K562 (cell line): ENCODE data around the gene TMA7B. TPM values are rescaled to one million over a fixed set of nuclear protein-coding genes. Genes with fewer than 3 reads are reported as not detected.
A peak's percentile ranks its signal among the peaks of the same experiment; 100 is the strongest.

Source experiments
- ATAC-seq: fragments of 200-7000 bp; cut with Tn5 transposase; 3 replicates; pipeline ENCODE4 v1.9.1; 2020; ENCODE audit warnings: moderate library complexity
- BruUV-seq: library from RNA; stranded (reverse); fragments of 400-500 nt; replicated peaks from 2 replicates; lab custom pipeline; 2021; lab: Mats Ljungman, UMichigan
- CTCF ChIA-PET: fragments of 300-600 bp; formaldehyde crosslinking; extraction: SDS; loops from one replicate; lab custom pipeline; 2021; ENCODE audit warnings: low intra/inter-chr PET ratio; lab: Yijun Ruan, JAX
- POLR2A ChIA-PET: fragments of 300-600, 350-650 bp; sonication (Branson Sonifier 250); formaldehyde crosslinking; extraction: SDS; loops from one replicate; lab custom pipeline; 2021; ENCODE audit warnings: antibody characterized with exemption, inconsistent platforms; lab: Yijun Ruan, JAX
- DNase-seq, 4 experiments: peaks; one replicate each; pipeline versions ENCODE4 v3.0.0 to v3.0.0-alpha.2; 2011 to 2018; ENCODE audit warnings: low spot score in 3 of 4, mixed read lengths in 3 of 4; ENCODE audit errors: extremely low read depth in 1 of 4
- FAIRE-seq: peaks from 2 replicates; lab custom pipeline; 2011; peaks lifted over from hg19 to GRCh38; lab: Jason Lieb, UNC
- H2AFZ ChIP-seq: 2 replicates; pipeline ENCODE4 v1.6.0; 2011; ENCODE audit warnings: low read depth, low read length, control low read depth, inconsistent platforms
- H3K27ac ChIP-seq: fragments of 200-600 bp; 3 replicates; pipeline ENCODE4 v1.8.0; 2011; ENCODE audit warnings: low read depth, mild to moderate bottlenecking, control low read depth, inconsistent platforms, low read length, moderate library complexity, mixed read lengths; ENCODE audit errors: extremely low read depth
- H3K27me3 ChIP-seq, 2 experiments: fragments of 300-600 bp in 1 of 2; 2 replicates in 1 of 2; 3 replicates in 1 of 2; pipeline versions ENCODE4 v1.6.0 to v1.8.0; 2011; ENCODE audit warnings: inconsistent platforms in 2 of 2, low read length in 2 of 2, mild to moderate bottlenecking in 1 of 2, mixed read lengths in 1 of 2, moderate library complexity in 1 of 2; ENCODE audit not compliant: control insufficient read depth in 2 of 2, insufficient read depth in 2 of 2
- H3K36me3 ChIP-seq: fragments of 300-600 bp; 3 replicates; pipeline ENCODE4 v1.8.0; 2011; ENCODE audit warnings: mild to moderate bottlenecking, low read length, inconsistent platforms; ENCODE audit not compliant: control insufficient read depth, insufficient read depth
- H3K4me1 ChIP-seq, 2 experiments: fragments of 200-600 bp in 1 of 2; replicated peaks in 1 of 2; 2 replicates in 1 of 2; 3 replicates in 1 of 2; pipeline versions ENCODE4 v1.5.1 to v1.8.0; 2011; ENCODE audit warnings: inconsistent platforms in 2 of 2, low read length in 2 of 2, mild to moderate bottlenecking in 1 of 2, mixed read lengths in 1 of 2, moderate library complexity in 1 of 2; ENCODE audit not compliant: control insufficient read depth in 2 of 2, insufficient read depth in 2 of 2
- H3K4me2 ChIP-seq: 2 replicates; pipeline ENCODE4 v1.6.1; 2011; ENCODE audit warnings: low read length, control low read depth, inconsistent platforms, mixed read lengths; ENCODE audit not compliant: insufficient read depth
- H3K4me3 ChIP-seq: fragments of 200-600 bp; sonication (generic), shearing (Covaris generic); 2 replicates; pipeline ENCODE4 v1.5.1; 2016; ENCODE audit warnings: control low read depth, inconsistent platforms
- H3K79me2 ChIP-seq: fragments of 200-600 bp; 3 replicates; pipeline ENCODE4 v1.8.0; 2011; ENCODE audit warnings: low read length, inconsistent platforms; ENCODE audit not compliant: control insufficient read depth, insufficient read depth
- H3K9ac ChIP-seq, 2 experiments: 2 replicates each; pipeline versions ENCODE4 v1.6.0 to v1.6.1; 2011; ENCODE audit warnings: low read depth in 2 of 2, low read length in 2 of 2, control low read depth in 1 of 2, inconsistent platforms in 1 of 2, mild to moderate bottlenecking in 1 of 2, mixed read lengths in 1 of 2; ENCODE audit not compliant: insufficient read depth in 1 of 2
- H3K9me1 ChIP-seq: one replicate; pipeline ENCODE4 v1.6.0; 2011; ENCODE audit warnings: inconsistent platforms, mild to moderate bottlenecking, low read length, moderate library complexity; ENCODE audit not compliant: control insufficient read depth, insufficient read depth
- H3K9me3 ChIP-seq: replicated peaks from 2 replicates; pipeline ENCODE4 v1.5.1; 2011; ENCODE audit warnings: low read depth, low read length, inconsistent platforms; ENCODE audit not compliant: control insufficient read depth, insufficient read depth
- H4K20me1 ChIP-seq: replicated peaks from 2 replicates; pipeline ENCODE4 v1.6.1; 2011; ENCODE audit warnings: low read length, inconsistent platforms, mixed read lengths; ENCODE audit not compliant: control insufficient read depth, insufficient read depth
- ATF3 ChIP-seq, 2 experiments: fragments of 450-650 bp in 1 of 2; sonication (generic) in 1 of 2; formaldehyde crosslinking in 1 of 2; IDR thresholded peaks in 1 of 2; conservative IDR thresholded peaks in 1 of 2; 2 replicates each; pipeline versions ENCODE4 v1.6.1 to v1.8.1; 2016 to 2023; ENCODE audit warnings: mild to moderate bottlenecking in 2 of 2, moderate library complexity in 2 of 2, inconsistent platforms in 1 of 2, missing genetic modification reagents in 1 of 2
- E4F1 ChIP-seq: fragments of 250-450 bp; sonication (Bioruptor Pico); IDR thresholded peaks from 2 replicates; pipeline ENCODE4 v1.5.0; 2021; ENCODE audit warnings: mild to moderate bottlenecking, borderline replicate concordance
- FOXP1 ChIP-seq: sonication (generic); formaldehyde crosslinking; IDR thresholded peaks from 2 replicates; pipeline ENCODE4 v1.8.0; 2022; ENCODE audit warnings: mild to moderate bottlenecking, missing genetic modification reagents
- GATA2 ChIP-seq: sonication (generic); formaldehyde crosslinking; IDR thresholded peaks from 2 replicates; pipeline ENCODE4 v1.4.0; 2020; ENCODE audit warnings: mild to moderate bottlenecking, missing genetic modification reagents
- HNRNPK ChIP-seq: fragments of 200-400 bp; formaldehyde crosslinking; IDR thresholded peaks from one replicate; pipeline ENCODE4 v1.6.1; 2018; ENCODE audit warnings: mild to moderate bottlenecking, low read depth, low read length; ENCODE audit not compliant: poor library complexity, severe bottlenecking
- TCF15 ChIP-seq: fragments of 250-450 bp; sonication (Bioruptor Pico); IDR thresholded peaks from 2 replicates; pipeline ENCODE4 v1.8.0; 2022; ENCODE audit warnings: moderate library complexity, mild to moderate bottlenecking, inconsistent platforms
- YBX1 ChIP-seq: fragments of 450-650 bp; IDR thresholded peaks from 2 replicates; pipeline ENCODE4 v1.7.1; 2016; ENCODE audit warnings: mild to moderate bottlenecking
- ZKSCAN1 ChIP-seq: fragments of 150-350 bp; IDR thresholded peaks from 2 replicates; pipeline ENCODE4 v1.6.1; 2016; ENCODE audit warnings: low read depth, low read length
- WGBS: fragments of 100-300 bp; shearing (Covaris generic); methylation state at CpG from one replicate; pipeline ENCODE4 v1.1.6; 2016; ENCODE audit warnings: low coverage, mixed read lengths; ENCODE audit not compliant: insufficient coverage; ENCODE audit errors: missing lambda C conversion rate; 5-methylcytosine and 5-hydroxymethylcytosine counted together
- in situ Hi-C: fragments of 300-500 bp; cut with MboI; formaldehyde crosslinking; loops from 4 replicates; pipeline ENCODE4 v1.15.0; 2018; ENCODE audit warnings: inconsistent platforms, mixed read lengths
- intact Hi-C: fragments of 100-400 bp; cut with micrococcal nuclease; formaldehyde crosslinking; loops from 2 replicates; pipeline ENCODE4 v1.14.2; 2022
- polyA plus RNA-seq, 8 experiments: library from polyadenylated mRNA; depleted of rRNA in 4 of 8; stranded (reverse) in 5 of 8; unstranded in 3 of 8; fragments of >200 nt; fragmentation: Nextera tagmentation in 2 of 8; fragmentation: Illumina TruSeq in 1 of 8; extraction: Ambion mirVana in 2 of 8; extraction: Trizol in 1 of 8; gene quantifications; 2 replicates each; pipeline versions ENCODE4 v1.2.1 to v1.2.3, GENCODE V29; 2011 to 2014; ENCODE audit warnings: inconsistent platforms in 1 of 8, missing spikeins in 1 of 8
- total RNA-seq, 7 experiments: library from RNA; depleted of rRNA in 6 of 7; stranded (reverse); fragments of >200 nt in 6 of 7; fragmentation: Illumina TruSeq in 2 of 7; extraction: Trizol in 2 of 7; gene quantifications; 2 replicates each; pipeline versions ENCODE4 v1.2.1 to v1.2.3, GENCODE V29; 2011 to 2021; ENCODE audit warnings: low replicate concordance in 1 of 7
- TF ChIP-seq, protein P1 (sequence below): sonication (generic); formaldehyde crosslinking; IDR thresholded peaks from 2 replicates; pipeline ENCODE4 v1.8.0; 2022; ENCODE audit warnings: missing genetic modification reagents, mild to moderate bottlenecking, moderate library complexity, borderline replicate concordance

Gene TMA7B
- total and polyA plus RNA-seq, 9 of the 15 experiments (the other 6 are each of a cell fraction or from before 2014, with no cell fraction given), result 5.6 to 14.2 (median 11.8) TPM

DNA sequence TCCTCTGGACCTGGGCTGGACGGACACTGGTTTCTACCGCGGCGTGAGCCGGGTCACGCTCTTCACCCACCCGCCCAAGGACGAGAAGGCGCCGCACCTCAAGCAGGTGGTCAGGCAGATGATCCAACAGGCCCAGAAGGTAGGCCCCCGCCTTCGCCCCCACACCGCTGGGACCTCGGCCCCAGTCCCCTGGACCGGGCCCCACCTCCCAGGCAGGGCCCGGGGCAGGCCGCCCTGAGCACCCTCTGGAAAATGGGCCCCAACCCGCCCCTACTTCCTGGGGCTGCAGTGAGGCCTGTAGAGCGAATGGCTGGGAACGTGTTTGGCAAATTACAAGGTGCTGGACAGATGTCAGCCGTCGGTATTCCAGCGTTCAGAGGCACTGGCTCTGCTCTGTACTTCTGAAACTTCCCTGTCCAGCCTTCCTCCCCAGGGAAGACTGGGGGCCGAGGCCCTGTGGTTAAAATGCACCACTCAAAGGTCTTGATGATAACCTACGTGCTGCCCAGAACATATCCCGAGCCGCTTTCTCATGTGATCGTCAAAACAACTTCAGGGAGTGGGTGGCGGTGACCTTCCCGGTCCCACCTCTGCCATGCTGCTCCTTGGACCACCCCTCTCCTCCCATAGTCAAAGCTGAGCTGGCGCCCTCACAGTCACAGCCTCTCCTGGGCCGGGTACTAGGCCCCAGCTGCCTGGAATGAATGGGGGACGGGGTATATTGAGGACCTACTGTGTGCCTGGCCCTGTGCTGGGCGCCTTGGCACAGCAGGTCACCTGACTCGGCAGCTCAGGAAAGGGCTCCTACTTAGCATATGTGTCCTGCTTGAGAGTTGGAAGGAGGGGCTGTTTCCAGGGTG lies 35.4 kb downstream of the TMA7B start:
- no peak for TF ChIP-seq E4F1 (CRISPR knock-in tag)
- TF ChIP-seq YBX1, result no peak
- TF ChIP-seq HNRNPK, result no peak
- no peak for TF ChIP-seq TCF15 (CRISPR knock-in tag)
- no peak for TF ChIP-seq ATF3 (IDR thresholded peaks at IDR 0.05)
- TF ChIP-seq ATF3 (CRISPR knock-in tag; conservative IDR thresholded peaks at IDR 0.05), result no peak
- TF ChIP-seq, protein P1, sequence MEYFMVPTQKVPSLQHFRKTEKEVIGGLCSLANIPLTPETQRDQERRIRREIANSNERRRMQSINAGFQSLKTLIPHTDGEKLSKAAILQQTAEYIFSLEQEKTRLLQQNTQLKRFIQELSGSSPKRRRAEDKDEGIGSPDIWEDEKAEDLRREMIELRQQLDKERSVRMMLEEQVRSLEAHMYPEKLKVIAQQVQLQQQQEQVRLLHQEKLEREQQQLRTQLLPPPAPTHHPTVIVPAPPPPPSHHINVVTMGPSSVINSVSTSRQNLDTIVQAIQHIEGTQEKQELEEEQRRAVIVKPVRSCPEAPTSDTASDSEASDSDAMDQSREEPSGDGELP (CRISPR knock-in tag), result no peak
- TF ChIP-seq GATA2 (CRISPR knock-in tag), result no peak
- peak; percentile 75 for TF ChIP-seq ZKSCAN1
- TF ChIP-seq FOXP1 (CRISPR knock-in tag), result no peak
- H3K36me3 ChIP-seq, result no peaks in the 10 kb centered on the region
- H3K4me3 ChIP-seq, result no peak overlapping the region
- in situ Hi-C loops (no loop called here), intact Hi-C loops (loop anchor here (5.0 kb wide), 1 partner anchor 63 kb away; no protein-coding TSS in a partner anchor)
- no peak overlapping the region for H3K27ac ChIP-seq
- DNase-seq, result no peak
- H3K9me3 ChIP-seq, result no peaks in the 10 kb centered on the region
- no peak overlapping the region for H3K4me2 ChIP-seq
- FAIRE-seq, result no peak
- peaks cover 43% of the 10 kb centered on the region in 2 experiments for H3K4me1 ChIP-seq
- BruUV-seq, result no TSS peak
- WGBS, result 78% methylated on average over 14 of the region's 35 CpGs
- H3K27me3 ChIP-seq, result no peaks in the 10 kb centered on the region
- H3K79me2 ChIP-seq, result no peaks in the 10 kb centered on the region
- H2AFZ ChIP-seq, result no peak overlapping the region
- H3K9me1 ChIP-seq, result no peaks in the 10 kb centered on the region
- no peaks in the 10 kb centered on the region for H4K20me1 ChIP-seq
- POLR2A ChIA-PET, result interaction anchor here (0.6 to 0.8 kb wide), 3 partner anchors 24 to 475 kb away, joined by 3 read pairs; partner anchors contain the start of gene ATF4
- ATAC-seq, result no peak
- CTCF ChIA-PET, result no interaction called here
- 0 out of 4 replicates have a peak overlapping the region, but pooled peaks of 1 of the 2 experiments have one; percentile 40 for H3K9ac ChIP-seq
